Activated CD4-positive, CD25-positive, alpha-beta regulatory T cell treated with anti-CD3 and anti-CD28 coated beads, Interleukin-2, amount 50 U/mL, for 72 hours (primary cell): ENCODE results near the gene PHF2.

Experiments used
- DNase-seq: peaks from one replicate; pipeline ENCODE4 v3.0.0; 2021

Gene PHF2

DNA sequence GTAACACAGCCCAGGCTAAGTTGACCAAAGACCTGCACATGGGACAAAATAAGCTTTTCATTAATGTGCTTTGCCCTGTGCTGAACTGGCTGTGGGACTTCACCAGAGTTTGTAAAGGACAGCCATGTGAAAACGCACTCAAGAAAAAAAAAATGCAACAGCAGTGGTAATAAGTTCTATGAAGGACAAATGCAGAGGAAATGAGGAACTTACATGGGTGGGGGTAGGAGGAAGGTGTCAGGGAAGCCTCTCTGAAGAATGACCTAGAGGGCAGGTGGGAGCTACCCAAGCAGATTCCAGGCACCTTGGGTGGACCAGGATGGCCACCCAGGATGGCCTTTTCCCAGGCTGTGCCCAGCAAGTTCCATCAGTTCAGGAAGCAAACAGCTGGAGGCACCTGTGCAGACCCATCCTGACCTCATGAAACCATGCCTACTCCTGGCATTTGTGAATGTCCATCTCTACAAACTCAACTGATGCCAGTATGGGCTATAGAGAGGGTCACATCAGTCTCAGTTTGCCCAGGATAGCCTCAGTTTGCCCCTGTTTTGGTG lies 6.7 kb upstream of the PHF2 start:
- no peak for DNase-seq

DNA sequence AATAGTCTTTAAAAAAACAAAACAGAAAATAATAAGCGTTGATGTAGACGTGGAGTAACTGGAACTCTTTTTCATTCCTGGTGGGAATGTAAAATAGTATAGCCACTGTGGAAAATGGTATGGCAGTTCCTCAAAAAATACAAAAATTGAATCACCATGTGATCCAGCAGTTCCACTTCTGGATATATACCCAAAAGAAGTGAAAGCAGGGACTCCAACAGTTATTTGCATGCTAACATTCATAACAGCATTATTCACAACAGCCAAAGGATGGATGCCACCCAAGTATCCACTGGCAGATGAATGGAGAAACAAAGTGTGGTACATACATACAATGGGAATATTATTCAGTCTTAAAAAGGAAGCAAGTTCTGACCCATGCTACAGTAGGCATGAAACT lies 4.2 kb upstream of the PHF2 start:
- no peak for DNase-seq

DNA sequence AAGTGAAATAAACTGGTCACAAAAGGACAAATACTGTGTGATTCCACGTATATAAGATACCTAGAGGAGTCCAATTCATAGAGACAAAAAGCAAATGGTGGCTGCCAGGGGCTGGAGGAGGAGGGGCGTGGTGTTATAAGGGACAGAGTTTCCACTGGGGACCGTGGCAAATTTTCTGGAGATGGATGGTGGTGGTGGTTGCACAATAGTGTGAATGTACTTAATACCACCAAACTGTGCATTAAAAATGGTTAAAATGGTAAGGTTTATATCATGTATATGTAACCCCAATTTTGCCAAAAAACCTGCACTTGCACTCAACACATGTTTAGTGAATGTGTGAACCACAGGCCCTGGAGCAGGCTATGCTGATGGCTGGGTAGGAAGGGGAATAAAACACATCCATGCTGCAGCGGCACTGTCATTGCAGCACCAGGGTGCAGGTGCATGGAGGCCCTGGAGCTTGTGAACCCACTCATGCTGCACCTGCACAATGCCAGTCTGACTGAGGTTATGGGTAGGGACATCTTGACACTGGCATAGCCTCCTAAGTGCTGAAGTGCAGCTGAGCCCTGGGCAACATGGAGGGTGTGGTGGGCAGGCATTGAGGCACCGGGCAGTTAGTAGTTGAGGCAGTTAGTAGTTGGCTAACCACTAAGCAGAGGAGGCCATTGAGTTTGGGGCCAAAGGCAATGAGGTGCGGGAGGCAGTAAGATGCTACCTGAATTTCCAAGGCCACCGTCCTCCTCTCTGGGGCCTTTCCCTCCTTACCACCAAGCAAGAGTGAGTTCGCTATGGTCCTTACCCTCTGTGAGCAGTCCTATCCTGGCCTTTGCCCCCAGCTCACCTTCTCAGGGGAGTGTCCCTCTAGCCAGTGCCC lies 3.5 kb upstream of the PHF2 start:
- no peak for DNase-seq

- DNase-seq, result no peak
Measured at GRCh38 chr9:93573516-93573828, 2.9 kb upstream of the PHF2 start.

- no peak for DNase-seq
Measured at GRCh38 chr9:93574091-93574899, 2.1 kb upstream of the PHF2 start.

- DNase-seq, result no peak
Measured at GRCh38 chr9:93574900-93575795, 1.2 kb upstream of the PHF2 start.

DNA sequence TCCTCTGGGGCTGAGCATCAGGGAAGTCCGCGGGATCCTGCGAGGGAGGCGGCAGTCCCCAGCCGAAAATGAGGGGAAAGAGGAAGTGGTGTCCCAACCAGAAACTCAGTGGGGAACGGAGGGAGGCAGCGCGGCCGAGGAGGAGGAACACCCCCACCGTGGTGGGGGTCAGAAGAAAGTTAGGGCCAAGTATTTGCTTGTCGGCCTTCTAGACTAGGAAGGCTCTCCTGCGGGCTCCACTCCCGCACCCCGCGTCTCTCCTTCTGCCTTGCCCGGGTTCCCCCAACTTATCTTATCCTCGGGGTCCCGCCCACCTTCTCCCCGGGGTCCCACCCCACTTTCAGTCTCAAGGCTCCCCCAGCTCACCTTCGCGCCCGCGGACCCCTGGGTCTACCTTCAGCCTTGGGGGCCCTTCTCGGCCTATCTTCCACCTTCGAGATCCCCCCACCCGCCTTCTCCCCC lies 557 bp upstream of the PHF2 start:
- DNase-seq, result peak; percentile 57

DNA sequence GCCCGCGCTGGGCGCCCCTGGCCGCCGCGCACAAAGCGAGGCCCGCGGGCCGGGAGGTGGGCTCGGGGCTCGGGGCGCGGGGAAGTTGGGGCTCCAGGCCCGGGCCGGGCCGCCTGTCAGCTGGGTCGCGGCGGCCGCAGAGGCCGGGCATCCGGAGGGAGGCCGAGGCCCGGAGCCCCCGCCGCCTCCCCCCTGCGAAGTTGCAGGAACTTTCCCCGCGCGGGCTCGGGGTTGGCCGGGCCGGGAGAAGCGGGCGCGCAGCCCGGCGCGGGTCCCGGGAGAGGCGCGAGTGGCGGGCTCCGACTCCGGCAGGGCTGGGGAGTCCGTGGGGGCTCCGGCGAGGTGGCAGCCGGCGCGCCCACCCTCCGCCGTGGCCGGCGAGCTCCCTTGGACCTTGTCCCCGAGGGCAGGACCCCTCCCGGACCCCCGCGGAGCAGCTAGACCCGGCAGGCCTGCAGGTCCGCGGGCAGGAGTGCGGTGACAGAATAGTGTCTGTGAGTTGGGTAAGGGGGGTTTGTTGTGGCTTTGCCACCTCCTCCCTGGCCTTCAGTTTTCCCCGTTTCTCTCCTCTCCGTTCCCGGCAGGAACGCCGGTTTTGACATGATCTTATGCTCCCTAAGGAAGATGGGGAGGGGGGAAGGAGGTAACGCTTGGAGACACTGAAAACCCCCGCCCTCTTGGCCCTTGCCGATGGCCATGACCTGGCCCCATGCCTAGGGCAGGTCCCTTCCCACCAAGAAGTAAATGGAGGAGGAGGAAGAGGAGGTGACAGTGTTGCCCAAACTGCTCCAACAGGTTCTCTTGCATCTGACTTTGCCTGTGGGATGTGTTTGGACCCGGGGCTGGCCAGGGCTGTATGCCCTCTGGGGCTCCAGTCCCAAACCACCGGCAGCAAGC lies 942 bp downstream of the PHF2 start:
- DNase-seq, result peak; percentile 43

DNA sequence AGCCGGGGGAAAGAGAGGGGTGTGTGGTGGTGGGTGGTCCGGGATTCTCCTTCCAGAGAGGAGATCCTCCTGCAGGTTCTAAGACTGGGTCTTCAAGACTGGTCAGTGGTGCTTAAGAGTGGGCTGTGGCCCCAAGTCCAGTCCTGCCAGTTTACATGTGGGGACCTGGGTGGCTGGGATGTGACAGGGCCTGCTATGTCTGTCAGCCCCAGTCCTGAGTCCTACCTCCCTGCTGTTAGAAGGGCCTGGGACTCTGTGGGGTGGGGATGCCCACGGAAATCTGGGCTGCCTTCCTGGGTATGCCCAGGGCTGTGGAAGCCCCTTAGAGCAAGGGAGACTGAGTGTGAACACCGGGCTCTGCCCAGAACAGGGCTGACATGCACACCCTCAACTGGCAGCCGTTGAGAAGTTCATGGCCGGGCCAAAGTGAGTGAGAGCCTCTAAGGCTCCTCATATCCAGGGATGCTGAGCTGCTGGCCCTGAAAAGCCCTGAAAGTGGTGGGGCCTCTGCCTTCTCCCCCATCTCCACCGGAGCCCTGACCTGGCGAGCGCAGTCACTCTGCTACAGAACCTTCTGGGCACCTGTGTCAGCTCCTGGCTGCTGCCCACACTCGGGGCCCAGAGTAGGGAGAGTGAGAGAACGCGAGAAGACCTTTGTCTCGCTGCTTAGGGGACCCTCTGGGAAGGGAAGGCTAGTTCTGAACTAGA lies 1.7 kb downstream of the PHF2 start:
- no peak for DNase-seq

- no peak for DNase-seq
Measured at GRCh38 chr9:93578844-93579243, 2.5 kb downstream of the PHF2 start.

GRCh38 chr9:93579711-93580516 lies 3.5 kb downstream of the PHF2 start:
- no peak for DNase-seq

DNA sequence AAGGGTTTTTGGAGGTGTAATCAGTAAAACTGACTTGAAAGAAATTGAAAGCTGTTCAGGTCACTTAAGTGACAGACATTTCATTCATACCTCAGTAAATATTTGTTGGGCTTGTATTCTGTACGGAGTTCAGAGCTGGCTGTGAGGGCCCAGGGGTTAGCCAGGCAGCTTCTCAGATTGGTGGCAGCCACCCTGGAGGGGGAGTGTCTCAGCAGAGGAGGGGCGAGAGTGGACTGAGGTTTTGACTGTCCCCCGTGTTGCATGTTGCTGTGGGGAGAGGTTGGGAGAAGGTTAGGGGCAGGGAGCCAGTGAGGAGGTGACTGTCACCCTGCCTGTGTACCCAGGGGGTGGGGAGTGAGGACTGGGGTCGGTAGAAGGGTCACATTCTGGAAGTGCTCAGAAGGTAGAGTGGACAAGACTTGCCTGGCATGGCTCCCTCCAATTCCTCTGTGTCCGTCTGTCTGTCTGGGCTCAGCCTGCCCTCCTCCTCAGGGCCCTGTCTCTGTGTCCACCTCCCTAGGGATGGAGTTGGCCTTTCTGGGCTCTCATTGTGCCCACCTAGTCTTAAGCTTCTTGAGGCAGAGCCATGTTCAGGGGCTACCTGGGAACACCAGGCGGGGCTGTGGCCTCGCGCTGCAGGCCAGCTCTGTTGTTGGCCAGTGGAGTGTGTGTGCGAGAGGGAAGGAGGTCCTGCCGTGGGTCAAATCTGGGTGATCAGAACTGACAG lies 4.4 kb downstream of the PHF2 start:
- DNase-seq, result no peak

GRCh38 chr9:93582115-93582514 lies 5.7 kb downstream of the PHF2 start:
- no peak for DNase-seq

- no peak for DNase-seq
Measured at GRCh38 chr9:93582550-93582949, 6.2 kb downstream of the PHF2 start.

- no peak for DNase-seq
Measured at GRCh38 chr9:93585259-93585658, 8.9 kb downstream of the PHF2 start.

GRCh38 chr9:93585695-93586094 lies 9.3 kb downstream of the PHF2 start:
- no peak for DNase-seq

DNA sequence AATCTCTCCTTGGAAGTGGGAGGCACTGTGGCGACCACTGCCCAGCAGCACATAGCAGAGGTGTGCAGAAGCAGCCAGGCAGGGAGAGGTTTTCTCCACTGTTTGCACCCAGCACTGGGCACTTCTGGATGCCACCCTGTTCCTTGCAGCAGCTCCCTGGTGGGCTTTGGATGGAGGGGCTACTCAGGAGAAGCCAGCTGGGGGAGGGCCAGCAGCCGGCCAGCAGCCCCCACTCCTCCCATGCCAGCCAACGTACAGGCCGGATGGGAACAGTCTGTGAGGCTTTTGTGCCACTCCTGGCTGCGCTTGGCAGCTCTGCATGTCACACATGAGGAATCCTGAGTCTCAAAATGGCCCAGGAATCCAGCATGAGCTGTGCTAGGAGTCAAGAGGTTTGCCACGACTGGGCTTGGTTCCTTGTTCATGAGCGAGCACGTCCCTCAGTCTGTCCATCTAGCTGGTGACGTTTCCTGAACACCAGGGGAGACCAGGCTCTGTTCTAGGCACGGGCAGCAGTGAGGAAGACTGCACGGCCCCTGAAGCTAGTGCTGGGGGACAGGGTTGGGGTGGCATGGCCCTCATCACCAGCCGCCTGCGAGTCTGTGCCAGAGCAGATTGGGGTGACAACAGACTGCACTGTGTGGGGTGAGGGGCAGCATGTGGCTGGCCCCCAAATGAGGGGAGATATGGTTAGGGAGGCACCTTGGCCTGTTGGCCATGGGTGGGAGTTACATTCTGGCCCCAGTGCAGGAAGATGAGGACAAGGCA lies 10.1 kb downstream of the PHF2 start:
- DNase-seq, result no peak

GRCh38 chr9:93587284-93587650 lies 10.9 kb downstream of the PHF2 start:
- DNase-seq, result no peak
